Skeletal muscle tissue (tissue), 4 donors: ENCODE measurements around the gene ZNF587. TPM values are rescaled to one million over a fixed set of nuclear protein-coding genes. Genes with fewer than 3 reads are reported as not detected.
"Not testable (repeated sequence)": the region's sequence is repeated elsewhere in the genome, so short reads cannot be mapped to it uniquely, and the experiment has no call there.

ENCODE experiments used
- H3K27ac ChIP-seq: one replicate; pipeline ENCODE4 v1.7.0; 2013; ENCODE audit warnings: mild to moderate bottlenecking, low read depth, low read length, inconsistent platforms
- H3K27me3 ChIP-seq, 3 donors: one replicate each; pipeline ENCODE4 v1.7.0; 2013; ENCODE audit warnings: low read length in 3 of 3; ENCODE audit not compliant: control insufficient read depth in 3 of 3, insufficient read depth in 3 of 3
- H3K36me3 ChIP-seq, 3 donors: one replicate each; pipeline ENCODE4 v1.7.0; 2013; ENCODE audit warnings: low read length in 3 of 3; ENCODE audit not compliant: control insufficient read depth in 3 of 3, insufficient read depth in 3 of 3
- H3K4me1 ChIP-seq, 3 donors: one replicate each; pipeline ENCODE4 v1.7.0; 2013; ENCODE audit warnings: low read length in 3 of 3, mild to moderate bottlenecking in 3 of 3; ENCODE audit not compliant: control insufficient read depth in 3 of 3, insufficient read depth in 3 of 3
- H3K4me3 ChIP-seq, 3 donors: one replicate each; pipeline ENCODE4 v1.7.0; 2013; ENCODE audit warnings: low read length in 3 of 3
- H3K9ac ChIP-seq, 3 donors: one replicate each; pipeline ENCODE4 v1.7.0; 2013; ENCODE audit warnings: low read length in 3 of 3, mild to moderate bottlenecking in 3 of 3, moderate library complexity in 2 of 3, low read depth in 1 of 3
- H3K9me3 ChIP-seq, 3 donors: one replicate each; pipeline ENCODE4 v1.7.0; 2013; ENCODE audit warnings: low read length in 3 of 3; ENCODE audit not compliant: control insufficient read depth in 3 of 3
- total RNA-seq: library from RNA; depleted of rRNA; stranded (reverse); fragments of >200 nt; gene quantifications from one replicate; pipeline ENCODE4 v1.2.3, GENCODE V29; 2014
- donor health status: Osteomylitis.

The ZNF587 gene
- total RNA-seq, 1 donor from 2014 or later: 18.8 TPM

GRCh38 chr19:57849162-57849665 lies 445 bp upstream of the ZNF587 start:
- Histone ChIP-seq H3K9ac (peak overlapping the region in 1 of 3 donors; percentile 84), H3K4me1 (peaks cover 8 to 21% (median 9%) of the 10 kb centered on the region in 3 donors), H3K4me3 (peak overlapping the region; percentile 70 to 84 (median 76))
- not testable (repeated sequence) for H3K27ac ChIP-seq, H3K9me3 ChIP-seq, H3K36me3 ChIP-seq, H3K27me3 ChIP-seq

GRCh38 chr19:57850553-57851017 lies 926 bp downstream of the ZNF587 start:
- Histone ChIP-seq H3K9ac (peak overlapping the region; percentile 80 to 85 (median 84)), H3K27me3 (no peaks in the 10 kb centered on the region), H3K27ac (peak overlapping the region; percentile 33), H3K4me3 (peak overlapping the region; percentile 70 to 84 (median 76)), H3K36me3 (peaks cover 0 to 4% (median 0%) of the 10 kb centered on the region in 3 donors), H3K4me1 (peaks cover 8 to 21% (median 9%) of the 10 kb centered on the region in 3 donors), H3K9me3 (no peaks in the 10 kb centered on the region)

GRCh38 chr19:57851812-57852603 lies 2.3 kb downstream of the ZNF587 start:
- not testable (repeated sequence) for H3K9me3 ChIP-seq
- H3K36me3 ChIP-seq: peaks cover 1 to 11% (median 6%) of the 10 kb centered on the region in 3 donors

GRCh38 chr19:57854117-57854516 lies 4.5 kb downstream of the ZNF587 start:
- H3K9ac ChIP-seq, H3K27me3 ChIP-seq, H3K9me3 ChIP-seq, H3K4me3 ChIP-seq, H3K27ac ChIP-seq: not testable (repeated sequence)
- peaks cover 8 to 21% (median 9%) of the 10 kb centered on the region in 3 donors for H3K4me1 ChIP-seq
- H3K36me3 ChIP-seq: peaks cover 7 to 26% (median 18%) of the 10 kb centered on the region in 3 donors

More at GRCh38 chr19:57851812-57852603, 2.3 kb downstream of the ZNF587 start:
- H3K9ac ChIP-seq, H3K27me3 ChIP-seq, H3K4me3 ChIP-seq, H3K27ac ChIP-seq: not testable (repeated sequence)
- H3K4me1 ChIP-seq: peaks cover 8 to 21% (median 9%) of the 10 kb centered on the region in 3 donors

GRCh38 chr19:57862351-57862750 lies 12.7 kb downstream of the ZNF587 start:
- not testable (repeated sequence) for H3K27ac ChIP-seq, H3K27me3 ChIP-seq, H3K4me3 ChIP-seq, H3K9ac ChIP-seq, H3K4me1 ChIP-seq, H3K9me3 ChIP-seq
- H3K36me3 ChIP-seq: peaks cover 46 to 77% (median 63%) of the 10 kb centered on the region in 3 donors

- H3K9me3 ChIP-seq: peaks cover 11 to 21% (median 12%) of the 10 kb centered on the region in 3 donors
Measured at GRCh38 chr19:57867868-57868492, 18.3 kb downstream of the ZNF587 start.

GRCh38 chr19:57869655-57870054 lies 20.0 kb downstream of the ZNF587 start:
- not testable (repeated sequence) for H3K9ac ChIP-seq, H3K27me3 ChIP-seq, H3K4me1 ChIP-seq, H3K27ac ChIP-seq, H3K4me3 ChIP-seq
- H3K36me3 ChIP-seq: peaks cover 23 to 41% (median 36%) of the 10 kb centered on the region in 3 donors
- peaks cover 16 to 32% (median 22%) of the 10 kb centered on the region in 3 donors for H3K9me3 ChIP-seq

More at GRCh38 chr19:57867868-57868492, 18.3 kb downstream of the ZNF587 start:
- H3K4me3 ChIP-seq: no peak overlapping the region
- H3K9ac ChIP-seq: no peak overlapping the region
- H3K27me3 ChIP-seq: no peaks in the 10 kb centered on the region
- H3K27ac ChIP-seq: no peak overlapping the region
- peaks cover 26 to 40% (median 34%) of the 10 kb centered on the region in 3 donors for H3K36me3 ChIP-seq
- no peaks in the 10 kb centered on the region for H3K4me1 ChIP-seq

GRCh38 chr19:57870225-57870624 lies 20.6 kb downstream of the ZNF587 start:
- Histone ChIP-seq H3K27me3 (no peaks in the 10 kb centered on the region), H3K36me3 (peaks cover 23 to 39% (median 34%) of the 10 kb centered on the region in 3 donors), H3K4me3 (no peak overlapping the region), H3K27ac (no peak overlapping the region), H3K9ac (no peak overlapping the region), H3K4me1 (no peaks in the 10 kb centered on the region), H3K9me3 (peaks cover 16 to 33% (median 22%) of the 10 kb centered on the region in 3 donors)

- Histone ChIP-seq H3K9ac (no peak overlapping the region), H3K4me3 (peak overlapping the region in 1 of 3 donors; percentile 5), H3K36me3 (peaks cover 17 to 42% (median 19%) of the 10 kb centered on the region in 3 donors), H3K27me3 (no peaks in the 10 kb centered on the region), H3K9me3 (peaks cover 16 to 38% (median 22%) of the 10 kb centered on the region in 3 donors), H3K27ac (no peak overlapping the region), H3K4me1 (no peaks in the 10 kb centered on the region)
Measured at GRCh38 chr19:57872450-57872849, 22.8 kb downstream of the ZNF587 start.
